HEK293 (cell line): ENCODE results near the gene TICAM1.
A peak's percentile ranks its signal among the peaks of the same experiment; 100 is the strongest.
"Not testable (repeated sequence)": the region's sequence is repeated elsewhere in the genome, so short reads cannot be mapped to it uniquely, and the experiment has no call there.

Experiments used
- CTCF ChIA-PET: fragments of 350-600 bp; formaldehyde crosslinking; extraction: SDS; loops from one replicate; lab custom pipeline; 2021; ENCODE audit warnings: antibody characterized with exemption; lab: Yijun Ruan, JAX
- POLR2A ChIA-PET: fragments of 300-600 bp; formaldehyde crosslinking; extraction: SDS; loops from one replicate; lab custom pipeline; 2020; ENCODE audit warnings: antibody characterized with exemption, inconsistent platforms; lab: Yijun Ruan, JAX
- H3K27ac ChIP-seq: fragments of 200-500 bp; sonication (Bioruptor generic); 2 replicates; pipeline ENCODE4 v1.5.1; 2014; ENCODE audit warnings: low read depth, low read length, control low read depth, inconsistent platforms; ENCODE audit errors: extremely low read depth
- H3K36me3 ChIP-seq, 2 experiments: fragments of 200-500 bp in 1 of 2; sonication (Bioruptor generic) in 1 of 2; 1 replicate in 1 of 2; 2 replicates in 1 of 2; pipeline ENCODE4 v1.5.1; 2014 to 2017; ENCODE audit warnings: inconsistent platforms in 2 of 2, low read length in 2 of 2; ENCODE audit not compliant: control insufficient read depth in 2 of 2, insufficient read depth in 1 of 2
- H3K4me1 ChIP-seq: fragments of 200-500 bp; sonication (Bioruptor generic); 2 replicates; pipeline ENCODE4 v1.5.1; 2014; ENCODE audit warnings: mild to moderate bottlenecking, low read length, inconsistent platforms; ENCODE audit not compliant: control insufficient read depth, insufficient read depth
- H3K4me3 ChIP-seq: 2 replicates; pipeline ENCODE4 v1.5.1; 2011; ENCODE audit warnings: low read depth, mild to moderate bottlenecking, control low read depth, low read length, moderate library complexity
- H3K9me3 ChIP-seq: fragments of 200-500 bp; sonication (Bioruptor generic); 2 replicates; pipeline ENCODE4 v1.5.1; 2014; ENCODE audit warnings: low read depth, low read length, inconsistent platforms; ENCODE audit not compliant: control insufficient read depth, insufficient read depth
- HOXD13 ChIP-seq: sonication (generic); formaldehyde crosslinking; IDR thresholded peaks from 2 replicates; pipeline ENCODE4 v1.8.0; 2022; ENCODE audit warnings: missing genetic modification reagents, borderline replicate concordance
- SALL2 ChIP-seq: fragments of 450-650 bp; formaldehyde crosslinking; IDR thresholded peaks from 2 replicates; pipeline ENCODE4 v1.5.0; 2017; ENCODE audit warnings: missing biosample characterization, mild to moderate bottlenecking, missing genetic modification characterization, borderline replicate concordance
- SP7 ChIP-seq: fragments of 450-650 bp; formaldehyde crosslinking; IDR thresholded peaks from 2 replicates; pipeline ENCODE4 v1.5.1; 2016; ENCODE audit warnings: missing biosample characterization, missing genetic modification characterization
- ZEB2 ChIP-seq: fragments of 450-650 bp; formaldehyde crosslinking; IDR thresholded peaks from 2 replicates; pipeline ENCODE4 v1.5.1; 2016; ENCODE audit warnings: missing biosample characterization, missing genetic modification characterization
- ZIC2 ChIP-seq: fragments of 450-650 bp; formaldehyde crosslinking; IDR thresholded peaks from 2 replicates; pipeline ENCODE4 v1.5.1; 2016; ENCODE audit warnings: missing biosample characterization, missing genetic modification characterization
- ZNF280D ChIP-seq: fragments of 450-650 bp; formaldehyde crosslinking; IDR thresholded peaks from 2 replicates; pipeline ENCODE4 v1.5.1; 2016; ENCODE audit warnings: missing biosample characterization, missing genetic modification characterization
- ZNF518A ChIP-seq: fragments of 450-650 bp; formaldehyde crosslinking; conservative IDR thresholded peaks from 2 replicates; pipeline ENCODE4 v1.5.1; 2016; ENCODE audit warnings: low read depth, missing biosample characterization, missing genetic modification characterization
- ZNF596 ChIP-seq: fragments of 450-650 bp; IDR thresholded peaks from 2 replicates; pipeline ENCODE4 v1.5.0; 2018; ENCODE audit warnings: missing biosample characterization, mild to moderate bottlenecking, missing genetic modification characterization, moderate library complexity
- ZNF707 ChIP-seq: fragments of 450-650 bp; formaldehyde crosslinking; IDR thresholded peaks from 2 replicates; pipeline ENCODE4 v1.5.1; 2016; ENCODE audit warnings: missing biosample characterization, missing genetic modification characterization

TICAM1 gene

GRCh38 chr19:4861147-4861546 is 29.6 kb upstream of the TICAM1 start (continued):
- TF ChIP-seq ZNF518A (tag by site-specific recombination) (no peak), ZIC2 (peak; percentile 92), ZNF280D (tag by site-specific recombination) (no peak)

DNA sequence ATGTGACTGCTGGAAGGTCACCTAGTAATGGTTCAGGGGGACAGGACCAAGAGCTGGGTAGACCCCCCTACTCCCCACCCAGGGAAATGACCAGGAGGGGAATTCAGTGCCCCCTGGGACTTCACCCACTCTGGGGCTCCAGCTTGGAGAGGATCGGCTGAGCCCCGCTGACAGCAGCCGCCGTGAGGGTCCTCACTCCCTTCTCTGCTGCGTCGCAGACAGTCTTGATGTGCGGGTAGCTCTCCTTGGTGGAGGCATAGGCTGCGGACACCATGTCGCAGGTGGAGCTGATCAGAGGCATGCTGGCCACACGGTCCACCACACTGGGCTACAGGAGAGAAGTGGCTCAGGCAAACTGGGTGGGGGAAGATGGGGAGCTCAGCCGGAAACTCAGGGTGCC is 28.2 kb upstream of the TICAM1 start:
- Histone ChIP-seq H3K4me1 (no peaks in the 10 kb centered on the region), H3K4me3 (no peak overlapping the region), H3K9me3 (no peaks in the 10 kb centered on the region), H3K27ac (no peak overlapping the region), H3K36me3 (peaks cover 0 to 33% of the 10 kb centered on the region in 2 experiments; a peak in 2 of 3 replicates)
- CTCF ChIA-PET = interaction anchor here (0.5 to 1.9 kb wide), 6 partner anchors 8 to 1266 kb away, joined by 3 to 5 read pairs (median 4); no protein-coding TSS in a partner anchor
- POLR2A ChIA-PET = interaction anchor here (0.6 kb wide), 1 partner anchor 25 kb away, joined by 3 read pairs; no protein-coding TSS in a partner anchor
- TF ChIP-seq ZNF596 (tag by site-specific recombination) (no peak), HOXD13 (CRISPR knock-in tag) (no peak), ZEB2 (no peak), SP7 (tag by site-specific recombination) (no peak), ZNF707 (tag by site-specific recombination) (no peak), SALL2 (no peak)

- ChIA-PET POLR2A (interaction anchor here (1.3 kb wide), 1 partner anchor 11 kb away, joined by 3 read pairs; the partner anchor contains the start of gene PLIN3), CTCF (interaction anchor here (1.0 kb wide), 1 partner anchor 177 kb away, joined by 3 read pairs; no protein-coding TSS in a partner anchor)
- not testable (repeated sequence) for H3K4me3 ChIP-seq, H3K9me3 ChIP-seq, H3K4me1 ChIP-seq, H3K27ac ChIP-seq
- peaks cover 0 to 29% of the 10 kb centered on the region in 2 experiments; a peak in 2 of 3 replicates for H3K36me3 ChIP-seq
These were observed 25.0 kb upstream of the TICAM1 start for GRCh38 chr19:4856468-4856867.

GRCh38 chr19:4853506-4853905 is 22.0 kb upstream of the TICAM1 start:
- CTCF ChIA-PET = interaction anchor here (0.6 to 12.7 kb wide), 5 partner anchors 14 to 170 kb away, joined by 3 to 171 read pairs (median 6); partner anchors contain the start of gene PLIN3

More at GRCh38 chr19:4853506-4853905, 22.0 kb upstream of the TICAM1 start:
- H3K36me3 ChIP-seq = peaks cover 3 to 17% of the 10 kb centered on the region in 2 experiments; a peak in 2 of 3 replicates
- H3K4me1 ChIP-seq, H3K4me3 ChIP-seq, H3K9me3 ChIP-seq, POLR2A ChIA-PET, H3K27ac ChIP-seq: not testable (repeated sequence)
